Mesenteric fat pad (tissue), 1 donor: ENCODE measurements around the gene CCL16. TPM values are rescaled to one million over a fixed set of nuclear protein-coding genes. Genes with fewer than 3 reads are reported as not detected.
"Not testable (repeated sequence)": the region's sequence is repeated elsewhere in the genome, so short reads cannot be mapped to it uniquely, and the experiment has no call there.

Source experiments
- DNase-seq: peaks from one replicate; pipeline ENCODE4 v3.0.0-alpha.2; 2020; ENCODE audit warnings: low spot score
- long read RNA-seq: library from polyadenylated mRNA; unstranded; transcript quantifications from one replicate; pipeline ENCODE4 v2.0.0, GENCODE V29; 2020
- total RNA-seq: library from RNA; stranded (reverse); fragmentation: NEBNext Ultra II Directional; extraction: Animal tissue kit (Norgen Biotek cat#: 25700); gene quantifications from one replicate; pipeline ENCODE4 v1.2.1, GENCODE V29; 2021
- donor health status: DM: yes; HTN: yes; CAD: no.

The CCL16 gene
- total RNA-seq = not detected
- long read RNA-seq = 0 reads

DNA sequence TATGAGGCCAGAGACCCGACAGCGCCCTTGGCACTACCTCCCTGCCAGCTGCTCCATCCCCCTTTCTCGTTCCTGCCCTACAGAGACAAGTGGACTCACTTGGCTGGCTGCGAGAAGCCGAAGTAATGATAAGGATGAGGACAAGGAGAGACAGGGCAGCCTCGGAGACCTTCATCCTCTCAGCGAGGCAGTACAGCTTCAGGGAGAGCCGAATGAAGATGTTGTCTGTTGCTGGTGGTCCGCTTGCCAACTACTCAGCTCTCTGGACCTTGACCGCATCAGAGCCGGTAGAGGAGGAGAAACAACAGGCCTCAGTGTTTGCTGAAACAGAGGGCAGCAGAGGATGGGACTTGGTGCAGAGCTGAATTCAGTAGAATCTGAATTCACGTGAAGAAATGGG, at the start of gene CCL16:
CCL16 (minus strand) TSS at position 252 of the 400 bp plus-strand sequence; CDS start at position 175, 77 bp downstream.
- DNase-seq = no peak

DNA sequence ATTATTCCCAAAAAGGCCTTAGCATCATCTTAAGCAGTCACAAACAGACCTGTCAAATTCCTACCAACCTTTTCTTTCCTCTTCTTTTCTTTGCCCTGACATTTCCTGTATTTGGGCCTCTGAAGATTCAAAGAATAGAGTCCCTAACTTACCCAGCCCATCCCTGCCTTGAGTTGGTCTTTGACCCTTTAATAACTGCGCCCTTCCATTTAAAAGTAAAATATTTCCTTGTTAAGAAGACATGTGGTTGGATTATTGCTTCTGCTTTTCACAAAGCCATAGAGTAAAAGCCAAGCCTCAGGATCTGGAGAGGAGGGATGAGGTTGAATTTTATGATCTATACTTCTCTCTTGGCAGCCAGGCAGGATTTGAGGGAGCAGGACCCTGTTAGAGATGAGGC, 49.7 kb upstream of the CCL16 start:
- DNase-seq = no peak

GRCh38 chr17:36027761-36028160, 46.5 kb upstream of the CCL16 start:
- DNase-seq = no peak

- DNase-seq = no peak
These were observed 43.0 kb upstream of the CCL16 start for GRCh38 chr17:36024106-36024869.

DNA sequence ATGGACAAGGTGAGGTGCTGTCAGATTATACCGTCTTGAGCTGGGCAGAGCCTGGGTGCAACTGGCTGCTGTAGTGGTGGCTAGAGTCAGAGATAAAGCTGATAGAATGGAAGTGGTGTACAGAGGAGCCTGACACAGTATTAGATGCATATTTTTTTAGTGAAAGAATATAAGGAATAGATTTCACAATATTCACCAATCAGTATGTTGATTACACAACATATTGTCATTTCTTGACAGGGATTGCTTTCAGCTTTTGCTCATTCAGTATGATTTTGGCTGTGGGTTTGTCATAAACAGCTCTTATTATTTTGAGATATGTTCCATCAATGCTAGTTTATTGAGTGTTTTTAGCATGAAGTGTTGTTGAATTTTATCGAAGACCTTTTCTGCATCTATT, 38.1 kb upstream of the CCL16 start:
- DNase-seq = no peak

DNA sequence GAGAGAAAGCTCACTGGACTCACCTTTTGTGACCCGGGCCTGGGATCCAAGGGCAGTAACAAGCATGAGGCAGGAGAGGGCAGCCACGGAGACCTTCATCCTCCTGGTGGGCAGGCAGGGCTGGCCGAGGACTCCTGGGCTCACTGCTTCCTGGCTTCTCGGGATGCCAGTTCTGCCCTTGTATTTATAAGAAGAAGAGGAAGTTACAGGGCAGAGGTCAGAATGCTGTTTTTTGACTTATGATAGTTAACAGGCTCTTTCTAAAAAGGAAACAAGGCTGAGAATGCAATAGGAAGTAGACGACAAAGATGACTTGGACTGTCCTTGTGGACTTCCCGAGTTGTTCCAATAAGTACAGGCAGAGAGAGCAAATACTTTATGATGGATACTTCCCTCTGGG, 36.5 kb upstream of the CCL16 start, which contains the start of gene CCL23:
CCL23 (minus strand) TSS at position 174 of the 400 bp plus-strand sequence; CDS start at position 99, 75 bp downstream.
- DNase-seq = no peak

GRCh38 chr17:36016555-36016954, 35.3 kb upstream of the CCL16 start:
- no peak for DNase-seq

- DNase-seq = not testable (repeated sequence)
These were observed 34.6 kb upstream of the CCL16 start for GRCh38 chr17:36015895-36016294.

DNA sequence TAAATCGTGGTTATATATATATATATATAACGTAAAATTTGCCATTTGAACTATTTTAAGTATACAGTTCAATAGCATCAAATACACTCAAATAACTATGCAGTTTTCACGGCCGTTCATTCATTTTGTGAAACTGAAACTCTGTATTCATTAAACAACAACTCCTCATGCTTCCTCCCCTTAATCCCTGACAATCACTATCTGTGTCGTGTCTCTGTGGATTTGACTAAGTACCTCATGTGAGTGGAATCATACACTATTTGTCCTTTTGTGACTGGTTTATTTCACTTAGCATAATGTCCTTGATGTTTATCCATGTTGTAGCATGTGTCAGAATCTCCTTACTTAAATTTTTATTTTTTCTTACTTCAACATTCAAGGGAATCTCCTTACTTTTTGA, 33.6 kb upstream of the CCL16 start:
- no peak for DNase-seq

DNA sequence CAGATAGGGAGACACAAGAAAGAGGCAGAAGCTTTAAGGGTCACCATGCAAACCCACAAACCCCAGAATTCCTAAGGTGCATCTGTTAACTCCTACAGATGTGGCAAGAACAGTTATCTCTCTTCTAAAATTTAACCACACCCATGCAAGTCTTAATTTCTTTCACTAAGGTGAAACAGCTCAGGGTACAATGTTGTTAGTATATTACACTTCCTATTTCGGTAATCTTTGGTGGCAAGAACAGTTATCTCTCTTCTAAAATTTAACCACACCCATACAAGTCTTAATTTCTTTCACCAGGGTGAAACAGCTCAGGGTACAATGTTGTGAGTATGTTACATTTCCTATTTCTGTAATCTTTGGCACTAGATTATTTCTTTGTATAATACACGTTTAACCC, 29.9 kb upstream of the CCL16 start:
- no peak for DNase-seq

GRCh38 chr17:36008998-36009665, 27.8 kb upstream of the CCL16 start:
- DNase-seq = no peak

DNA sequence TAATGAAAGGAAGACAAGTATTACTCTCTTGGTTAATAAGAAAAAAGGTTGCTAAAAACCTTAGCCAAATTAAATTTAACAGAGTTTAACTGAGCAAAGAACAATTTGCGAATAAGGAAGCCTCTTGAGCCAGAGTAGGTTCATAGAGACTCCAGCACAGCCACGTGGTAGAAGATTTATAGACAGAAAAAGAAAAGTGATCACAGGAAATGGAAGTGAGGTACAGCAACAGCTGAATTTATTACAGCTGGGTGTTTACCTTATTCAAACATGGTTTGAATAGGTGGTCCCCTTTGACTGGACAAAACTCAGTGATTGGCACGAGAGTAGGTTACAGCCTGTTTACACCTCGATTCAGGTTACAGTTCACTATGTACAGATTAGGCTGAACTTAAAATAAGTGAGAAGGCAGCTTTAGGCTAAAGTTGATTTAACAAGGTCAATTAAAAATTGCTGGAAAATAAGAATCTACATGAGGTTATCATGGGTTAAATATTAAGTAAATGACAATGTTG, 23.4 kb upstream of the CCL16 start:
- DNase-seq = no peak

DNA sequence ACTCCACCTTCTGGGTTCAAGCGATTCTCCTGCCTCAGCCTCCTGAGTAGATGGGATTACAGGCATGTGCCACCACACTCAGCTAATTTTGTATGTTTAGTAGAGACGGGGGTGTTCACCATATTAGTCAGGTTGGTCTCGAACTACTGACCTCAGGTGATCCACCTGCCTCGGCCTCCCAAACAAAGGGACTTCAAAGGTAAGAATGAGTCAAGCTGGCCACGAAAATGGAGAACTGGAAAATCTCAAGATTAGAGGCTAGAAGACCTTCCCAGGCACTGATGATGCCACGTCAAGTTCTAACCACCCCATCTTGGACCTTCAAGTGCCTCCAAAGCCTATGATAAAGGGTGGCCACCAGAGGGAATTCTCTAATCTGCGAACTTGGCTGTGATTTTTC, 21.3 kb upstream of the CCL16 start:
- DNase-seq = no peak

DNA sequence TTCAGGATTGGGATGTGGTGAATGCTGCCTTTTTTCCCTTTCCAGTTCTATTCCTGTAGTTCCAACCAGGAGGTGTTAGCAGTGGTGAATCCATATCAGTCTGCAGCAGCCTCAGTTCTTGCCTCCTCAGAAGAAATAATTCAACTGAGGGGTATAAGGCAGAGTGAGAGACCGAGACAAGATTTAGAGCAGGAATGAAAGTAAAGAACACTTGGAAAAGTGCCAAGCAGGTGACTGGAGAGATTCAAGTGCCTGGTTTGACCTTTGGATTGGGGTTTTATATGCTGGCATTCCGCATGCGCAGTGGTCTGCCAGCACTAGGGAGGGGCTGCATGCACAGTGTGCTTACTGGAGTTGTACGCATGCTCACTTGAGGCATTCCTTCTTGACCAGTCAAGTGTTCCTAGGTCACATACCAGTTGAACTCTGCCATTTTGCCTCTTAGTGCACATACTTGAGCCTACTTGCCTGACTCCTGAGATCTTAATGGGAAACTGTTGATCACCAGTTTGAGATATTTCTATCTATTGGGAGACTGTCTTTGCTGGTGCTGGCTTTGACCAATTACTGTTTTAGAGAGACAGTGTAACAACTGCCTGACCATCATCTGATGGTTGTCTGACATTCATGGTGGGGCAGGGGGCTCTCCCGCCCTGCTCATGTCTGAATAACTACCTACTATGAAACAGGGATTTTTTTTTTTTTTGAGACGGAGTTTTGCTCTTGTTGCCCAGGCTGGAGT, 20.7 kb upstream of the CCL16 start:
- DNase-seq = no peak

GRCh38 chr17:36001110-36001771, 19.9 kb upstream of the CCL16 start, which contains the start of gene CCL15:
CCL15 (minus strand) TSS chr17:36001553; CDS start chr17:36001492, 61 bp downstream.
- no peak for DNase-seq

DNA sequence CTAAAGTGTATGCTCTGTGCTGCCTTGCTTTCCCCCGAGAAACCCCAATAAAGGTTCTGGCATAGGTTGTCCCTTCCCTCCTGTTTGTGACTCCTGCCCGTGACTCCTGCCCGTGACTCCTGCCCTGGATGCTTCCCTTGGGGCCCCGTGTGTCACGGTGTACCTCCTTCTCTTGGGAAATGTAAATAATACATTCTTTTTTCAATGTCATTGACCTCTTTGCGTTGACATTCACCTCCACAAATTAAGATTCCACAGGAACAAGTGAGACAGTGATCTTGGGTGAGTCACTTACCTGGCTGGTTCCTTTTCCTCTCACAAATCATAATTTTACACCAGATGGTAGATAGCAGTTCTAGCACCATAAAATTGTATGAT, 19.4 kb upstream of the CCL16 start:
- no peak for DNase-seq

DNA sequence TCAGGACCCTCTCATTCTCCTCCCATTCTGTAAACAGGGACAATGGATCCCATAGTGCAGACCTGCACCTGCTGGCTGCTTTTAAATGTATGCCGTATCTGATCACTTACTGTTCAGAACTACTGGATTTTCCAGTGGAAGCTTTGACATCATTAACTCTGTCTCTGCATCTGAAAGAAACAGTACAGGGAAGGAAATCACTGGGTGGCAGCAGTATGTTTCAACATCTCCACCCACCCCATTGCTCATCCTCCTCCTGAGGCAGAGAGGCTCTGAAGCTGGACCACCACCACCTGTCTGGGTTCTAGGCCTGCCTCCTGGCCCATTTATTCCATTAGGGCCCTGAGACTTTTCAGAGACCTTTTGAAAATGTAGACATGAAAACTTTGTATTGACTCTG, 17.5 kb upstream of the CCL16 start:
- no peak for DNase-seq

- no peak for DNase-seq
These were observed 16.8 kb upstream of the CCL16 start for GRCh38 chr17:35998018-35998545.

GRCh38 chr17:35995346-35995745, 14.0 kb upstream of the CCL16 start:
- not testable (repeated sequence) for DNase-seq

DNA sequence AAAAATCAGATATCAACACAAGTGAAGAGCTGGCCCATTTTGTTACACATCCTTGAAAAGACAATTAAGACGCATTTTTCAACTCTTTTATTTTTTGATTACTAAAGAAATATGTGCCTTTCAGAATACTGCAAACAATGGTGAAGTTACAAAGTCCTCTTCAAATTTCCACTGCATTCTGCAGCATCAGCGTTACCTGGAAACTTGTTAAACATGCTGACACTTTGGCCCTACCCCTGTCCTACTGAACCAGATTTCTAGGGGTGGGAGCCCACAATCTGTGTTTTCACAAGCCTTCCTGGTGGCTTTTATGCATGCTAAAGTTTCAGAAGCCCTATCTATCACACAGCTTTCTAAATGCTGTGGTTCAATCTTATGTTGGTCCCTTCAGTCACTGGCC, 9.8 kb upstream of the CCL16 start:
- DNase-seq = no peak

- no peak for DNase-seq
These were observed 6.9 kb upstream of the CCL16 start for GRCh38 chr17:35988164-35988563.
